SW480 (cell line): ENCODE data around the gene ROBO2.

Experiments
- DNase-seq: peaks from one replicate; pipeline ENCODE4 v3.0.0-alpha.2; 2016; ENCODE audit warnings: low spot score

The ROBO2 gene

DNA sequence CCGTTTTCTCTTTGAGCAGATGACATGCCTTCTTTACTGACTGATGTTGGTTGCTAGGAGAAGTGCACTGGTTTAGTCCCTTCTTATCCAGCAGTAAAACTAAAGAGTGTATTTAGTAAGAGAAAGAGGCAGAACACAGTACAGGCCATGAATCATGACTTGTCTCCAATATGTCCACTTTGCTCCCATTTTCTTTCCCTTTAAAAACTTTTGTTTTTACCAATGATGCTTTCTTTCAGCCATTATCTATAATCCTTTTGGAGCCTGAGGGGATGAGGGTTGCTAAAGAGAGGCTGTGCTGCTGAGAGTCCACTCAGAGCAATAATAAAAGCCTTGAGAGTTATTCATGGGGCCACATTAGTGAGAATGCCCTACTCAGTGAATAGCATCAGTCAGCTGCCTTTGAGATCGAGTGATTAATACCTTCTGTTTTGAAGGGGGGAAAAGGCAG lies 12.2 kb downstream of the ROBO2 start:
- DNase-seq, result no peak

DNA sequence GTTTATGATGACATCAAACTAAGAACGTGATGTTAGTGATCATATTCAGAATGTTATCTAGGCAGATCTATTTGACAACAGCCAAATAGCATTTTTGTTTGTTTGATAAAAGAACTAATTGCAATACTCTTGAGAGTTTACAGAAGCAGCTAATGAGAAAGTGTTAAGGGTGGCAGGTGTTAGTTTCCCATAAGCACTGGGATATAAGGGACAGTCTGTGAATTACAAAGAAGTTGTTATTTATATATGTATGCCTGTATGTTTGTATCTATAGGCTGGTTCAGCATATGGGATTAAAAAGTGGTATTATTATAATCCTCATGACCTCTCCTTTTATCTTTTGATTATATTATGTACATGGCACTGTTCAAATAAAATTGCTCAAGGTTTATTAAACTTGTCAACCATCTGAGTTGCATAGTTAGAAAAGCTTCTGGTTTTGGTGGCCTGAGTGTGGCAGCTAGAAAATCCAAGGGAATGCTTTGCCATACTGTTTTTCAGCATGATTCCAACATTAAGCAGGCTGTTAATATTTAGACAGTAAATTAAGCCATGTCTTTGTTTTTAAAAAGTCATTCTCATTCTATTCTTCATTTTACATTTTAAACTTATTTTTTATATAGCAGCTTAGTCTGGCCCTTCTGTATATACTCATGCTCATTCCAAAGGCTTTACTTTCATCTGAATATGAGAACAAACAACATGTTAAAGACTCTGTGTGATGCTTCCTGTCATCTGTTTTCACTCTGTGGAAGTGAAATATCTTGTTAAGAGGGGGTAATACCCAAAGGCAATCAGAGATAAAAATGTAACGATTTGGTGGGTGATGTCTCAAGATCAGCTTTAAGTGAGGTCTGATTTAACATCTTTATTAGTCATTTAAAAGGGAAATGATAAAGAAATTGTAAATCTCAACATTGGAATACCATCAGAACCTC lies 13.1 kb downstream of the ROBO2 start:
- no peak for DNase-seq

DNA sequence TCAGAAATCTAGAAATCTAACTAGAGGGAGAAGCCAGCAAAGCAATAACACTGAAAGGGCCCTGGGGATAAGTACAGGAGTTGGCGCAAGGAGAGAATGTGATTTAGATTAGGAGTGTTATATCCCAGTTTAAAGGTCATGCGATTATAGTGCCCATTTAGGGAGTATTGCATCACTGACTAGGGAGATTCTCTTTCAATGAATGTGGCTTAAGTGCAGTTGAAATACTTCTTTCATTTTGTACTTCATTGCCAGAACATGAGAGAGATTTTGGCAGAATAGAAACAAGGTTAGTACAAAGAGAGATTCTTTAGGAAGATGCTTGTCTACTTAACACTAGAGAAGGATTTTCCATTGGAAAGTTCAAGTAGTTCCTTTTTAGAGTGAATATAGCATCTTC lies 13.9 kb downstream of the ROBO2 start:
- DNase-seq, result no peak

DNA sequence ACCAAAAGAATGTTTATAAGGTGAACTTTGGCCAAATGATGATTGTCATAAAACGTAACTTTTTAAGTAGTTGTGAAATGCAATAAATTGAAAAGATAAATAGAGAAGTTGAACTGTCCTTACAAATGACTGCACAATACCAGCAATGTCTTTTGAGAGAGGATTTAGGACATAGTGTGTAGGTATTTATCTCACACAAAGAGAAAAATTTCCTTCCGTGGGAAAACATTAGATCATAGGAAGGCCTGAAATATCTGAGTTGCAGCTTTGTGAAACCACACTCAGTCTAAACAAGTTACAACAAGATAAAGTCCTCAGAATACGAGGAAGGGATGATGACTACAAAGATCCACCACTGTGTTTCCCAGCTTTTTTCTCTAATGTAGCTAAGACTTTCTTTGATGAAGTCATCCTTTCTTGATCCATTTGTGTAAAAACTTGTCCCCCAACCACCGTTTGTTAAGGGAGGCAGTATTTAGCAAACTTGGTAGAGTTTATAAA lies 16.0 kb downstream of the ROBO2 start:
- no peak for DNase-seq

DNA sequence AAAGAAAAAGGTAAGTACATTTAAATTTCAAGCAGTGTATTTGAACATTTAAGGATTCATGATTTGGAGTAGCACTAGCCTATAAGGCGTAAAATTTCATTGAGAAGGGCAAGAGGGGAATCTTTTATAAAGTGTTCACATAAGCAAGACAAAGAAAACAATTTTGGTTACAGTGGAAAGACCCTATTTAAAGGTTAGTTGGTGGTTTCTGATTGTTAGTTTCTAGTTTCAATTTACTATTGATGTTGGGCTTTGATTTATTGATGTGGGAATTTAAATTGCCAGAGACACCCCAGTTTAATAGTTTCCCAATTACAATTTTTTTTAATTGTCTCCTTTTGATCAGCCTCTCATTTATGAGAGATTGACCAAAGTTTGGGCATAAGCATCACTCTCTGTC lies 19.5 kb downstream of the ROBO2 start:
- DNase-seq, result no peak

DNA sequence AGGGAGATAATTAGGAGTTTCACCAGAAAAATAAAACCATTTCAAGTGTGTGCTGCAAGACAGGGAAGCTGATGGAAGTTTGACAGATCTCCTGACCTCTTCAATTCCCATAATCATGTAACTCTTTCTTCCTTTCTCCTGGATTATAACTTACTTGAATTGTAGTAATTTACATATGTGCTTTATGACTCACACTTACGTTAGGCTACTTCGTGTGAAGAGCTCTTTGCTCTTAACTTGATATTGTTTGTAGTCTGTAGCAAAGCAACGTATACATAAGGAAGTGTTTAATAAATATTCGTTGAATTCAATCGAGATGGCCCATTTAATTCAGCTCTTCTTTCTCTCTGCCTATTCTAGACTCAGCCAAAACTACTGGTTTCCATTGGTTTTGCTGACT lies 23.5 kb downstream of the ROBO2 start:
- no peak for DNase-seq

DNA sequence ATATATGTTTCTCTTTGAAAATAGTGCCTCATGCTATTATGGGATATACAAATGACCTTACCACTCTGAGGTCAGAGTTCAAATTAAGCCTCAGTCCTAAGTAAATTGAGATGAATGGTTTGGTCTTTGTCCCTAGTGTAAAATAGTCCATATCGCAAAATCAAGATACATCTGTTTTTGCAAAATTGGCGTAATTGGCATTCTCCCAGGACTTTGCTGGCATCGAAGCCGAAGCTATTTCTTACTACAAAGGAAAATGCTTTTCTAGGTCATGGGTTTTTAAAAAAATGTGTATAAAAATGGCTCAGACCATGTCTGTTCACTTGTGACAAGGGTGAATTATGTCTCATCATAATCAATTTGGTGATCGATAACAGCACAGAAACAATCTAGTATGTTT lies 25.9 kb downstream of the ROBO2 start:
- DNase-seq, result no peak

DNA sequence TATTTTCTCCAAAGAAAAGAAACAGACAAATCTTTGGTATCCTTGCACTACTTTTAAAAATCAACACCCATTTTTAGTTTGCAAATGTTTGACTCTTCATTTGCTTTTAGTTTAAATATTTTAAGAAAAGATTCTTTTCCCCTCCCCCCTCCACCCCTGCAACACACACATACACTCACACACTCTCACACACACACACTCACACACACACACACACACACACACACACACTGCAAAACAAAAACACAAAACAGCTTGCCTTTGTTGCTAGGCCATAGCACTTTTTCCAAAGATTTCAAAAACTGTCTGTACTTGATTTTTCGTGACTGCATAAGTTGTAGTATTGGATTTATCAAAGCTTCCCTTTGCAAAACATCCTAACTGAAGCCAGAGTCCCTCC lies 26.9 kb downstream of the ROBO2 start:
- DNase-seq, result no peak

DNA sequence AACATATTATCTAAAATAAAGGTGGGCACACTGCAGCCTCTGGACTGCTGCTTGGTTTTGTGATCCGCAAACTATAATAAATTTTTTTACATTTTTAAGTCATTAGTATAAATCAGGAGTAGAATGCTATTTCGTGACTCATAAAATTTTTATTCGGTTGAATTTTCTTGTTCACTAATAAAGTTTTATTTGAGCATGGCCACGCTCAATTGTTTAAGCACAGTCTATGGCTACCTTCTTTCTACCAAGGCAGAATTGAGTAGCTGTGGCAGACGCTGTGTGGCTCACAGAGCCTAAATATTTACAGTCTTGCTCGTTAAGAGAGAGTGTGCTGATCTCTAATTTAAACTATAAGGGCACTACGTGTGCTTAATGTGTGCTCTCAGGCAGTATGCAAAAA lies 28.9 kb downstream of the ROBO2 start:
- DNase-seq, result no peak

DNA sequence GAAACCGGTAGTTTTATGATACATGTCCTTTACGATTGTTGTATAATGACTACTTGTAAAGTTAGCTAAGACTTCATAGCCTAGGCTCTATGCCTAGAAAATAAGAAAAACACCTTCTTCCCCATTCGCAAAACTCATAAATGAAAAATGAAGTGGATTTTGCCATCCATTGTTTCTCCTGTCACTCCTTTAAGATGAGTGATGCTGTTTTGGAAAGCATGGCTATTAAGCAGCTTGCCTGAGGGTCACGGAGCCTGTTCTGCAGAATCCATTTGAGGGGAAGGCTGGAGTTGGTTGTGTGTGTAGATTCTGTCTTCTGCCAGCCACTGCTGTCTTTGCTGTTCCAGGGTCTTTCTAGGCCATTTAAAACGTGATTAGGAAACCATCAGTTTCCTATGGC lies 31.5 kb downstream of the ROBO2 start:
- DNase-seq, result no peak

DNA sequence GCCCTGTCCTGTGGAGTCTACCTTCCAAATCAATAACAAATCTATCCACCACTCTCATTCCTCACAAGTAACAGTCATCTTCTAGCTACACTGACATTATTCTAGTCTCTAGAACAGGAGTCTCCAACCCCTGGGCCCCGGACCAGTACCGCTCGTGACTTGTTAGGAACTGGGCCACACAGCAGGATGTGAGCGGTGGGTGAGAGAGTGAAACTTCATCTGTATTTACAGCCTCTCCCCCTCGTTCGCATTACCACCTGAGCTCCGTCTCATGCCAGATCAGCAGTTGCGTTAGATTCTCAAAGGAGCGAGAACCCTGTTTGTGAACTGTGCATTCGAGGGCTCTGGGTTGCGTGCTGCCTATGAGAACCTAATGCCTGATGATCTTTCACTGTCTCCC lies 31.9 kb downstream of the ROBO2 start:
- no peak for DNase-seq

DNA sequence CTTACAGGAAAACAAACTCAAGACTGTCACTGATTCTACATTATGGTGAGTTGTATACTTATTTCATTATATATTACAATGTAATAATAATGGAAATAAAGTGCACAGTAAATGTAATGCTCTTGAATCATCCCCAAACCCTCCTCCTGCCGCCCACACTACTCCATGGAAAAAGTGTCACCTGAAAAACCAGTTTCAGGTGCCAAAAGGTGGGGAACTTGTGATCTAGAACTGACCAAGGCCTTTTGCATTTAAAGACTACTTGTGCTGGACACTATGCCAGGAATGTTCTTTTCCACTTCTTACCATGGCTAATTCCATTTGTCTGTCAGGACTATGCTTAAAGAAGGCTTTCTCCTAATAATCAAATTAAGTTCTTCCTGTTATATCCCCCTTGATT lies 32.3 kb downstream of the ROBO2 start:
- no peak for DNase-seq

DNA sequence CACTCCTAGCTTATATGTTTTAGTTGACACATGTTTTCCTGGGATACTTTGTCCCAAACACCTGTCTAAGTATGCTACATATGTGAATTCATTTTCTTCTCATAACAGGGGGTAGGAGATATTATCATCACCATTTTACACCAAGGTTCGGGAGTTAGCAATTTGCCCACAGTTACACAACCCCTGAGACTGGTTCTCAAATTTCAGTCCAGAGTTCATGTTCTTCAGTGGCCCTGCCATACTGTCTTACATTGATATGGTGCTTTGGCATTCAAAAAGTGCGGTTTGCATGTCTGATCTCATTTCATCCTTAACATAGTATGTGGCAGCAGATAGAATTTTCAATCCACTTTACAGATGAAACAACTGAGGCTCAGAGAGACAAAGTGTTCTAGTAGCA lies 38.4 kb downstream of the ROBO2 start:
- no peak for DNase-seq

DNA sequence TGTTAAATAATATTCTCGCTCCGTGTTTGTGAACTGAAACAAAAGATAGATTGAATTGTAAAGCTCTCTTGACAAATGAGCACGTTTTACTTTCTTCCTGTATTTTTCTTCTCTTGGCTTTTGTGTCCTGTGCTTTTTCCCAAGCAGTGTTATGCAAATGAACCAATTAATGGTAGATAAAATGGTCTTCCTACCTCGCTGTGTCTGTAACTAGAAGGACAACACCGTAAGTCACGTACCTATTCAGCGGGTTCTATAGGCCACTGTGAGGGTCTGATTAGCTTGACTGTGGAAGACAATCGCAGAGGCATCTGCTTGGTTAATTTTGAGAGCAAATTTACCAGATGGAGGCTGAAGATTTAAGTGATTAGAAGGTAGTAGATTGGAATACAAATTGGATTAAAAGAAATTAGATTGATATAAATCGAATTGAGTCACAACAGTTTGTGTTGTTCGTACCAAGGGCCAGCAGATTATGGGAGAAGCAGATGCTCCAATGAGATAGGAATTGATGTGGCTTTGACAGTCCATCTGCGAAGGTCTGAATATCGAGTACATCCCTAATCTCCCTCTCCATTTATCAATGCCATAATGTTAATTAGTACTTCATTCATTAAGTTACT lies 40.2 kb downstream of the ROBO2 start:
- no peak for DNase-seq

DNA sequence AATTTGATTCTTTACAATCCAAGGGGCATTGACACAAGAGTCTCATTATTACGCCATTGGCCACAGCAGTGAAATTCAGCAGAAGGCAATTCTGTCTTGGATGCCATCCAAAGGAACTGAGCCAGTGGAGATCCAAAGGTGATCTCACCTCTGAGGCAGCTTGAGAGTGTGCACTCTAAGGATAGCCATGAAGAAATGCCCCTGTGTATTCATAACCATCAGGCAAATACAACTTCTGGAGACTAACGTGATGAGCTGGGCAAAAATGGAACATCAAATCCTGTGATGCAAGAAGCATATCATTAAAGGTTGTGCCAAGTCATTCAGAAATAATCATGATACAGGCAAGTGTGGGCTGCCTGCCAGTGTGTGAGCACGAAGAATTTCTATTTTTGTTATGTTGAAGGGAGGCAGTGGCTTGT lies 41.4 kb downstream of the ROBO2 start:
- no peak for DNase-seq

DNA sequence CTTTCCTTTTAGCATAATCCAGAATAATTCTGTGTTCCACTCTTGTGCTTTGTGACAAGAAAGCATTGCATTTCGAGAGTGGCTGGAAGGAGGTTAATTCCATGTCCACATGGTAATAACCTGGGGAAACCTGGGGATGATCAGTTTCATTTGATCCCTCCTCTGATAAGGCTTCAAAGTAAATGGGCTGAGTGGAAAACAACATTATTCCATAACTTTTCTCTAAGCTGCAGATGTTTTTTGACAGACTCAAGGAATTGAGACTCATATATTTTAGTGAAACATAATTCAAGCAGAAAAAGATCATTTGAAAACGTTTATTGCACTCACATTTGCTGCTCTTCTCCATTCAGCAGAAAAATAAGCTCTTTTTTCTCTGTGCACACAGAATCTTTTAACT lies 44.6 kb downstream of the ROBO2 start:
- no peak for DNase-seq

DNA sequence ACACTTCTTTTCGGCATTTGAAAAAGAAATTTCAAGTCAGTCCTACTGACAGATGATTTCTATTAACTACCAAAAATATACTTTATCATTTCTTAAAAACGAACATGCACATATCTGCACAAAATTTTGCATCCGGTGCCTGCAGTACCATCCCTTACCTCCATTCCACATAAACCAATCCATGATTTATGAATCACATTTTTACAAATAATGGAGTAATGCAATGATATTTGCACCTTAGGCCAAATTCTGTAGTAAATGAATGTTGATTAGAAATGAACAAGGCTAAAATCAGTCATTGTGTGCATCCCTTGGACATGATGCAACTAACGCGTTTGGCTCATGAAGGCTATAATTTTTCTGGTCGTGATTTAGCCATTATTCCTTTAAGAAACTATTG lies 46.5 kb downstream of the ROBO2 start:
- no peak for DNase-seq

DNA sequence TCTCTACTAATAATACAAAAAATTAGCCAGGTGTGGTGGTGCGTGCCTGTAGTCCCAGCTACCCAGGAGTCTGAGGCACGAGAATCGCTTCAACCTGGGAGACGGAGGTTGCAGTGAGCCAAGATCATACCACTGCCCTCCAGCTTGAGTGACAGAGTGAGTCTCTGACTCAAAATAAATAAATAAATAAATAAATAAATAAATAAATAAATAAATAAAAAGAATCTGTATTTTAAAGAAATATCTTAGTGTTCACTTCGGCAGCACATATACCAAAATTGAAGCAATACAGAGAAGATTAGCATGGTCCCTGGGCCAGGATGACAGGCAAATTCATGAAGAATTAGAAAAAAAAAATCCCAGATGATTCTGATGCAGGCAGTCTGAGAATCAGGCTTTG lies 51.9 kb downstream of the ROBO2 start:
- no peak for DNase-seq

DNA sequence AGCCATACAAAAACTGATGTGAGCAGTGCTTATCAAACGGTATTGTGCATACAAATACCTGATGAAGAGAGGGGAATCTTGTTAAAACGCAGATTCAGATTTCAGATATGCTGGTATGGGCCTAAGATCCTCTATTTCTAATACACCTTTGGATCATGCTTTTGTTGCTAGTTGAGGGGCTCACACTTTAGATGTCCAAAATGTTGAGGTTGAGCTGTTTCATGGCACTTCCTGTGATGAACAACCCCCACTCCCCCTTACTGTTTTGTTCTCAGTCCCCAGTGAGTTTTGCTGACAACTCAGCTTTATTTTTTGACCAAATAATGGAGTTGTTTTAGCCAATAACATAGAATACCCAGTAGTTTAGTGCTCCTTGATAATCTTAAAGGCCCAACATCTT lies 53.2 kb downstream of the ROBO2 start:
- DNase-seq, result no peak

DNA sequence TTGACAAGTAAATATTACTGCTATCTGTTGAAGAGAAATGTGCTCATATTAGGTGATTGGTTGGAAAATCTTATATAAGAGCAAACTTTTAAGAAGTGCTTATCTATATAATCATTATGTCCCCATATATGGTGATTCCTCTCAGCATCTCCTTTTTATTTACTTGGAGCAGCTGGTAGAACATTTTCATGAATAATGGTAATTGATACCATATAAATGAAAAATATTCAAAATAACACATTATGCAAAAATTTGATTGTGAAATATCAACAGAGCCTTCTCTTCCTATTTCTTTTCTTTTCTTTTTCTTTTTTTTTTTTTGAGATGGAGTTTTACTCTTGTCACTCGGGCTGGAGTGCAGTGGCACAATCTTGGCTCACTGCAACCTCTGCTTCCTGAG lies 56.2 kb downstream of the ROBO2 start:
- DNase-seq, result no peak

DNA sequence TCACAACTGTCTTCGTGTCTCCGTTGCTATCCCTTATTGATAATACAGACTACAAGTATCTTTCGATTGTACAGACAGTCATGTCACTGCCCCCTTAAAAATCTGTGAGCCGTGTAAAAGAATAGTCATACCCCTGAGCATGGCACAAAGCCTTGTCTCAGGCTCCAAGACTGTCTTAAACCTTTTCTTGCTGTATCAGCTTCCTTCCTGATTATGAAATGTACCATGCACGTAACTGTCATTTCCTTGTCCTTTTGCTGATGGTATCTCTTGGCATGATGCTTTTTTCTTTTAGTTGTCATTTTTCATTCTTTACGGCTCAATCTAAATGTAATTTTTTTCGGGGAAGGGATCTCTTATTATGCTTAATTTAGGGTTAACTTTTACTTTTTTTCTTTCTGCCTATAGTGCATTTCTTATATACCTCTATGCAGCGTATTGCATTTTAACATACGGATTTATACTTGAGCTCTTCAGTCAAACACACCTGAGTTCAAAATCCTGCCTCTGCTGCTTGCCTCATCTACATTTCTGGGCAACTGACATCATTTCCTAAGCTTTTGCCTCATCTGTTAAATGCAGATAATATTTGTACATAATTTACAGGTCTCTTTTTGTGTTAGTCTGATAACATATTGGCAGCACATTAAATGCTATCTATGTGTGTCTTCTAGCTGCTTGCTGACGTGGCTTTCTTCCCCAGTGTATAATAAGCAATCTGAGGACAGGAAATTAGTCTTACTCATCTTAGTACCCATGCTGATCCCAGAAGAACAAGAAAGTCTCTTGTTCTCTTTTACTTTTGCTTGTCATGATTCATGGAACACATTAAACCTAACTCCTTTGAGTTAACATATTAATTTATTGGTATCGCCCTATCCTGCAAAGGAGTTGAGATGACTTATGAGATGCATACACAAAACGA lies 57.3 kb downstream of the ROBO2 start:
- no peak for DNase-seq
